Measurements from ENCODE around the gene CHID1.

The CHID1 gene

DNA sequence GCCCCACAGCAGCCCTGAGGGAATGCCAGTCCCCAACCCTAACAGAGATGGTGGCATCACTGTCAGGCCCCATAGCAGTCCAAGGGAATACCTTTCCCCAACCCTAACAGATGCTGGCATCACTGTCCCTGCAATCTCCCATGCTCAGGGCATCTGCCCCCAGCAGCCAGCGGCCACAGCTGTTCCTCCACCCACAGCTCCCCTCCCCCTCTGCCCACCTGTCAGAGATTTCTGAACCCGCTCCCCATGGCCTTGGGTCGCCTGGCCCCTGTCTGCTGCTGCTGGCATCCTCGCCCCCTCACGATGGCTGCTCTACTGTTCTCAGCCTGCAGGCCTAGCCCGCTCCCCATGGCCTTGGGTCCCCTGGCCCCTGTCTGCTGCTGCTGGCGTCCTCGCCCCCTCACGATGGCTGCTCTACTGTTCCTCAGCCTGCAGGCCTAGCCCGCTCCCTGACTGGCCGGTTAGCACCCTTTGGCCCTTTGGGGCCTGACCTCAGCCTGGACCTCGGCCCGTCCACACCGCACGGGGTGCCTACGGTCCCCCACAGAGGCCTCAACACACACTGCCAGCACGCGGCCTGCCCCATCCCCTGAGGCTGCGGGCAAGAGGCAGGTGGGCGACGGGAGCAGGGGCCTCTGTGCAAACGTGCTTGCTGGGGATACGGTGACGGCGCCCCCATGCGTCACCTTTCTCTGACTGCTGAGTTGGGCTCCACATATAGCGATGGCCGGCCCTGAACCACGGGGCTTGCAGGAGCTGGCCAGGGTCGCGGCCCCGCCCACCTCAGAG lies 20.7 kb downstream of the CHID1 start:
- TF ChIP-seq, protein P1, sequence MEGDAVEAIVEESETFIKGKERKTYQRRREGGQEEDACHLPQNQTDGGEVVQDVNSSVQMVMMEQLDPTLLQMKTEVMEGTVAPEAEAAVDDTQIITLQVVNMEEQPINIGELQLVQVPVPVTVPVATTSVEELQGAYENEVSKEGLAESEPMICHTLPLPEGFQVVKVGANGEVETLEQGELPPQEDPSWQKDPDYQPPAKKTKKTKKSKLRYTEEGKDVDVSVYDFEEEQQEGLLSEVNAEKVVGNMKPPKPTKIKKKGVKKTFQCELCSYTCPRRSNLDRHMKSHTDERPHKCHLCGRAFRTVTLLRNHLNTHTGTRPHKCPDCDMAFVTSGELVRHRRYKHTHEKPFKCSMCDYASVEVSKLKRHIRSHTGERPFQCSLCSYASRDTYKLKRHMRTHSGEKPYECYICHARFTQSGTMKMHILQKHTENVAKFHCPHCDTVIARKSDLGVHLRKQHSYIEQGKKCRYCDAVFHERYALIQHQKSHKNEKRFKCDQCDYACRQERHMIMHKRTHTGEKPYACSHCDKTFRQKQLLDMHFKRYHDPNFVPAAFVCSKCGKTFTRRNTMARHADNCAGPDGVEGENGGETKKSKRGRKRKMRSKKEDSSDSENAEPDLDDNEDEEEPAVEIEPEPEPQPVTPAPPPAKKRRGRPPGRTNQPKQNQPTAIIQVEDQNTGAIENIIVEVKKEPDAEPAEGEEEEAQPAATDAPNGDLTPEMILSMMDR (IDR thresholded peaks at IDR 0.05; ENCODE audit: low read depth, low read length, missing control alignments) = no peak
- no peak overlapping the region for H3K4me3 ChIP-seq (replicated peaks; ENCODE audit: low read depth, low read length)
- DNase-seq (ENCODE audit: extremely low read depth, low read depth) = no peak

DNA sequence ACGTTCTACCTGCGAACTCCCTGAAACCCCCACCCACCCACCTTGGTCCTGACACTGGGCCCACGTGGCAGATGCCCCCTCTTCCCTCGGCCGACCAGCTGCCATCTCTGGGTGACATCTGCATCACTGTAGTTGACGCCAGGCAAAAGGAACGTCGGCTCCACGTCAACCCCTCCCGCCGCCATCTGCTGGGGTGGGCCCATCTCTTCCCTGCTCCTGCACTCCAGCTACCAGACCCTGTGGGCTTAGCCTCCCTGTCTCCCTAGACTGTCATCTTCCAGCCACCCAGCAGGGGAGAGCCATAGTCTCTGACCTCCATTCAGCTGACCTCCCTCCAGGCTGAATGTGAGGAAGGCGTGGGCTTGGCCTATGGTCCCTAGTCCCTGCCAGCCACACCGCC lies 21.4 kb downstream of the CHID1 start:
- TF ChIP-seq, protein P1 (IDR thresholded peaks at IDR 0.05; ENCODE audit: low read depth, low read length, missing control alignments) = no peak
- H3K4me3 ChIP-seq (replicated peaks; ENCODE audit: low read depth, low read length) = no peak overlapping the region
- DNase-seq (ENCODE audit: extremely low read depth, low read depth) = no peak

DNA sequence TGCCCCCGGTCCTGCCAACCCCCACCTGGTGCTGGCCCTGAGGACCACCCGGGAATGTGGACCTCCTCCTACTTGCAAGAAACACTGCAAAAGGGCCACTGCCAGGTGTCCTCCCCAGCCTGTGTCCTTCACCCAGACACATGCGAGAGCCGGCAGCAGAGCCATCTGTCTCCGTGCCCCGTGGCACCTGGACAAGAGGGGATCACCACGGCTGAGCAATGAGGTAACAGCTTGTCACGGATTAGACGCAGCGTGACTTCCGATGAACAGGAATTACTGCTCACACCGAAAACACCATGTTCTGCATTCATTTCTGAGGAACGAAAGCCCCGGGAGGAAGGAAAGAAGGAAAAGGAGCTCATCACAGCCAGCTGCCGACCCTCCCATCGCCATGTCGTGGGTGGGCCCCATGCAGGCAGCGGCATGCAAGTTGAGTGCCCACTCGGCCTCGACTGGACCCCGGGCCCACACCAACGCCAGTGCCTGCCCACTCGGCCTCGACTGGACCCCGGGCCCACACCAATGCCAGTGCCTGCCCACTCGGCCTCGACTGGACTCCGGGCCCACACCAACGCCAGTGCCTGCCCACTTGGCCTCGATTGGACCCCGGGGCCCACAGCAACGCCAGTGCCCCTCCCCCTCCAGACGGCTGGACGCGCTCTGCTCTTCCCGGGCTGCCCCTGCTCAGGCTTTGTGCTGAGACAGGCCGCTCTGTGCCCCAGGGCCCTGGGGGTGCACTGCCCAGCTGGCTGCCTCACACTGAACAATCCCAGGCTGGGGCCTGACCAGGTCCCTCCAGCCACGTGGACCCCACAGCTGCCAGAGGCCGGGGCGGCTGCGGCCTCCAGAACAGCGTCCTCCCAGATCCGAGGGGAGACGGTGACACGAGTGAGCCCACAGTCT lies 22.0 kb downstream of the CHID1 start:
- no peak for DNase-seq (ENCODE audit: extremely low read depth, low read depth)
- H3K4me3 ChIP-seq (replicated peaks; ENCODE audit: low read depth, low read length) = no peak overlapping the region
- TF ChIP-seq, protein P1 (IDR thresholded peaks at IDR 0.05; ENCODE audit: low read depth, low read length, missing control alignments) = no peak

DNA sequence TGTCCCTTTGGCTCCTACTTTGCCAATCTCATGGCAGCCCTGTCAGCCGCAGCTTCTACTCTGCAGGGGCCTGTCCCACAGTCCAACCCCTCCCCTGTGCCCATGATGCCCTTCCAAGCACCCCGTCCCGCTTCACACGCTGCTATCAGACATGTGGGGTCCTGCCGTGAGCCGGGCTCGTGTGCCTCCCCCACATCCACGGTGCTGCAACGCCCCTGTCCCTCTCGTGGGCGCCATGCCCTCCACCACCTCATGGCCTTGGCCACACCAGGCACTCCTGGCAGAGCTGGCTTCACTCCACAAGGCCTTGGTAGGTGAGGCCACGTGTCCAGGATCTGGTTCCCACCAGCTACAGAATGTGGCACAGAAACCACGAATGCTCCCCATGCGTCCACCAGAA lies 23.0 kb downstream of the CHID1 start:
- TF ChIP-seq, protein P1 (IDR thresholded peaks at IDR 0.05; ENCODE audit: low read depth, low read length, missing control alignments) = no peak
- DNase-seq (ENCODE audit: extremely low read depth, low read depth) = no peak
- H3K4me3 ChIP-seq (replicated peaks; ENCODE audit: low read depth, low read length) = no peak overlapping the region

DNA sequence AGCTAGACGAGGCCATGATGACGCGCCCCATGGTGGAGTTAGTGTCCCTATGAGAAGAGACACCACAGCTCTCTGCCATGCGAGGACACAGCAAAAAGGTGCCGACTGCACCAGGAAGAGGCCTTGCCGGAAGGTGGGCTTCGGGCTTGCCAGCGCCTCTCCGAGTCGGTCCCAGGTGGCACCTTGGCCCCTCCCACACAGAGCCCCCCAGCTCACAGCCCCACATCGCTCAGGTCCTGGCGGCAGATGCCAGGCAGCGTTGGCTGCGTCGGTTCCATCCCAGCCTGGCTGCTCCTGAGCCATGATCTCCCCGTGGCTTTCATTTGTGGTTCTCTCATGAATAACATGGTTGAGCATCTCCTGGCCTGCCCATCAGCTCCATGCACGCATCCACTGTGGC lies 24.0 kb downstream of the CHID1 start:
- TF ChIP-seq, protein P1 (IDR thresholded peaks at IDR 0.05; ENCODE audit: low read depth, low read length, missing control alignments) = no peak
- no peak overlapping the region for H3K4me3 ChIP-seq (replicated peaks; ENCODE audit: low read depth, low read length)
- DNase-seq (ENCODE audit: extremely low read depth, low read depth) = no peak

DNA sequence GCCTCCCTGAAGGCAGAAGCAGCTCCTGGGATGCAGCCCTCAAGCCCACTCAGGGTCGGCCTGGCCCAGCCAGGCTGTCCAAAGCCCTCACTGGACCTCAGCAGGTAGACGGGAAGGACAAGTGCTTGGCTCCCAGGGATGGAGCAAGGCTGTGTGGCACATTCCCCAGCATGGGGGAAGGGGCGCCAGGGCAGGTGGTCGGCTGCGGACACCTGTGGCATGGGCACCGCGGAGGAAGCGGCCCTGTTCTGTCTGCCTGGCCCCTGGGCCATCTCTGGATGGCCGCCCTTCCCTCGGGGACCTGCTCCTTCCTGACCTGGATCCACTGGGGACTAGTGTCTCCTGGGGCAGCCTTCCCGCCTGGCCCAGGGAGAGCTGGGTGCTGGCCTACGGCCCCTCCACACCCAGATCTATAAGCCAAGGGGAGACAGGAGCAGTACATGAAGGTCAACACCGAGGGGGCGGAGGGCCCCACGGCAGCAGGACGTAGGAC lies 26.0 kb downstream of the CHID1 start:
- DNase-seq (ENCODE audit: extremely low read depth, low read depth) = no peak
- H3K4me3 ChIP-seq (replicated peaks; ENCODE audit: low read depth, low read length) = no peak overlapping the region
- TF ChIP-seq, protein P1 (IDR thresholded peaks at IDR 0.05; ENCODE audit: low read depth, low read length, missing control alignments) = no peak

All from HFF-Myc (cell line).